MM.1S (cell line): ENCODE measurements around the gene ZNF593OS.

Experiments
- EZH2 ChIP-seq: fragments of 300-600 bp; sonication (generic); optimal IDR thresholded peaks from 2 replicates; pipeline ENCODE3; 2017; ENCODE audit warnings: low read depth, mild to moderate bottlenecking, antibody characterized with exemption, low read length, mixed read lengths
- EZH2phosphoT487 ChIP-seq: fragments of 300-600 bp; sonication (generic); IDR thresholded peaks from 2 replicates; pipeline ENCODE4 v1.6.1; 2018; ENCODE audit warnings: antibody characterized with exemption, low read length
- TF ChIP-seq, protein P1 (sequence below): fragments of 300-600 bp; sonication (generic); IDR thresholded peaks from 2 replicates; pipeline ENCODE4 v1.5.1; 2016; ENCODE audit warnings: antibody characterized with exemption, low read length, mixed read lengths

DNA sequence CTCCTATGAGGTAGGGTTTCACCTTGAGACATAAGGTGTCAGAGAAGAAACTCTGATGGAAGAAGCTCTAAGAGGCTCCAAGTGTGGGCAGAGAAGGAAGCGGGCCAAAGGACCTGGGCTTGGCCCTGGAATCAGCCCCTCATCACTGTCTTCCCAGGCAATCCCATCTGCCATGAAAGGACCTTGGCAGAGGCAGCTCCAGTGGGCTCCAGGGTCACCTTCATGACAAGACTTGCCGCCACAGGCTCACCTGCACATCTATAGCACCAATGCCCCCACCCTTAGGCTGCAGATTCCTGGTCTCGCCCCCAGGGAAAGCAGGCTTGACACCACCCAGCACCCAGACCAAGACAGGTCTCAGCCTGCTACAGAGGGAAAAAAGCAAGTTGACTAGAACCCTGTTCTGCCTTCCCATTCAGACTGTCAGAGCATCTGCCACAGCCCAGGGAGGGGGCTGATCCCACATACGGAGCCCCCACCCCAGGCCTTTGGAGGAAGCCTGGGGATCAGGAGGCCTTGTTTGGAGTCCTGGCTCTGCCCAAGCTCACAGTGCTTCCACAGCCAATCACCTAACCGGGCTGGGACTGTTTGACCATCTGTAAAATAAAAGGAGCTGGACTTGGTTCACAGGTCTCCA is 13.2 kb downstream of the ZNF593OS start:
- TF ChIP-seq, protein P1, sequence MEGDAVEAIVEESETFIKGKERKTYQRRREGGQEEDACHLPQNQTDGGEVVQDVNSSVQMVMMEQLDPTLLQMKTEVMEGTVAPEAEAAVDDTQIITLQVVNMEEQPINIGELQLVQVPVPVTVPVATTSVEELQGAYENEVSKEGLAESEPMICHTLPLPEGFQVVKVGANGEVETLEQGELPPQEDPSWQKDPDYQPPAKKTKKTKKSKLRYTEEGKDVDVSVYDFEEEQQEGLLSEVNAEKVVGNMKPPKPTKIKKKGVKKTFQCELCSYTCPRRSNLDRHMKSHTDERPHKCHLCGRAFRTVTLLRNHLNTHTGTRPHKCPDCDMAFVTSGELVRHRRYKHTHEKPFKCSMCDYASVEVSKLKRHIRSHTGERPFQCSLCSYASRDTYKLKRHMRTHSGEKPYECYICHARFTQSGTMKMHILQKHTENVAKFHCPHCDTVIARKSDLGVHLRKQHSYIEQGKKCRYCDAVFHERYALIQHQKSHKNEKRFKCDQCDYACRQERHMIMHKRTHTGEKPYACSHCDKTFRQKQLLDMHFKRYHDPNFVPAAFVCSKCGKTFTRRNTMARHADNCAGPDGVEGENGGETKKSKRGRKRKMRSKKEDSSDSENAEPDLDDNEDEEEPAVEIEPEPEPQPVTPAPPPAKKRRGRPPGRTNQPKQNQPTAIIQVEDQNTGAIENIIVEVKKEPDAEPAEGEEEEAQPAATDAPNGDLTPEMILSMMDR: no peak
- TF ChIP-seq EZH2 (no peak), EZH2phosphoT487 (no peak)
